Mucosa of rectum (tissue), 2 donors: Measurements from ENCODE around the gene PTPN18.
A peak's percentile ranks its signal among the peaks of the same experiment; 100 is the strongest.
"Not testable (repeated sequence)": the region's sequence is repeated elsewhere in the genome, so short reads cannot be mapped to it uniquely, and the experiment has no call there.

Experiments
- H3K27ac ChIP-seq, 2 donors: one replicate each; pipeline ENCODE4 v1.7.0; 2013; ENCODE audit warnings: inconsistent platforms in 2 of 2, low read depth in 2 of 2, low read length in 2 of 2
- H3K27me3 ChIP-seq, 2 donors: one replicate each; pipeline ENCODE4 v1.7.0; 2013; ENCODE audit warnings: low read length in 2 of 2; ENCODE audit not compliant: control insufficient read depth in 2 of 2, insufficient read depth in 2 of 2
- H3K36me3 ChIP-seq, 2 donors: one replicate each; pipeline ENCODE4 v1.7.0; 2013; ENCODE audit warnings: low read length in 2 of 2; ENCODE audit not compliant: control insufficient read depth in 2 of 2, insufficient read depth in 2 of 2
- H3K4me1 ChIP-seq, 2 donors: one replicate each; pipeline ENCODE4 v1.7.0; 2013; ENCODE audit warnings: low read length in 2 of 2, mild to moderate bottlenecking in 1 of 2; ENCODE audit not compliant: control insufficient read depth in 2 of 2, insufficient read depth in 2 of 2
- H3K4me3 ChIP-seq, 2 donors: one replicate each; pipeline ENCODE4 v1.7.0; 2013; ENCODE audit warnings: low read length in 2 of 2
- H3K9ac ChIP-seq, 2 donors: one replicate each; pipeline ENCODE4 v1.7.0; 2013; ENCODE audit warnings: low read length in 2 of 2, low read depth in 1 of 2, mild to moderate bottlenecking in 1 of 2
- H3K9me3 ChIP-seq, 2 donors: one replicate each; pipeline ENCODE4 v1.7.0; 2013; ENCODE audit warnings: low read length in 2 of 2; ENCODE audit not compliant: control insufficient read depth in 2 of 2
- donor health status: healthy.
- donor health status: Normal muscosa, but diverticular disease.

Gene PTPN18

DNA sequence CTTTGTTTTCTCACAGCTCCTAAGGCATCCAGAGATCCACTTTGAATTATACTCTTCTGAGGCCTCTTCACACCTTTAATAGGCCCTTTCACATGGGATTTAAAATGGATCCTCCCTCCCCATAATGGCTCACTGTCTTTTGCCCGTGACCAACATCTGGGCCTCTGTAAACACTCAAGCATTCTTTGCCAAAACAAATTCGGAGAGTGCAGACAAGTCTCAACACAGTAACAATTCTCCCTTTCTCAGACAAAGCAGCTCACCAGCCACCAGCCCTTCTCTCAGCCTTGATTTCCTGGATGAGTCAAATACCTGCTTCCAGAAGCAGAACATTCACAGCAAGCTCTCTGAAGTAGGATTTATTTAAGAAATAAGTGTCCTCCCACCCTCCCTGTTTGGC lies 27.1 kb upstream of the PTPN18 start:
- H3K4me3 ChIP-seq, result no peak overlapping the region
- no peaks in the 10 kb centered on the region for H3K36me3 ChIP-seq
- peaks cover 15 to 16% of the 10 kb centered on the region in 2 donors for H3K27me3 ChIP-seq
- no peak overlapping the region for H3K9ac ChIP-seq
- peaks cover 4 to 10% of the 10 kb centered on the region in 2 donors for H3K4me1 ChIP-seq
- H3K27ac ChIP-seq, result no peak overlapping the region
- H3K9me3 ChIP-seq, result no peaks in the 10 kb centered on the region

DNA sequence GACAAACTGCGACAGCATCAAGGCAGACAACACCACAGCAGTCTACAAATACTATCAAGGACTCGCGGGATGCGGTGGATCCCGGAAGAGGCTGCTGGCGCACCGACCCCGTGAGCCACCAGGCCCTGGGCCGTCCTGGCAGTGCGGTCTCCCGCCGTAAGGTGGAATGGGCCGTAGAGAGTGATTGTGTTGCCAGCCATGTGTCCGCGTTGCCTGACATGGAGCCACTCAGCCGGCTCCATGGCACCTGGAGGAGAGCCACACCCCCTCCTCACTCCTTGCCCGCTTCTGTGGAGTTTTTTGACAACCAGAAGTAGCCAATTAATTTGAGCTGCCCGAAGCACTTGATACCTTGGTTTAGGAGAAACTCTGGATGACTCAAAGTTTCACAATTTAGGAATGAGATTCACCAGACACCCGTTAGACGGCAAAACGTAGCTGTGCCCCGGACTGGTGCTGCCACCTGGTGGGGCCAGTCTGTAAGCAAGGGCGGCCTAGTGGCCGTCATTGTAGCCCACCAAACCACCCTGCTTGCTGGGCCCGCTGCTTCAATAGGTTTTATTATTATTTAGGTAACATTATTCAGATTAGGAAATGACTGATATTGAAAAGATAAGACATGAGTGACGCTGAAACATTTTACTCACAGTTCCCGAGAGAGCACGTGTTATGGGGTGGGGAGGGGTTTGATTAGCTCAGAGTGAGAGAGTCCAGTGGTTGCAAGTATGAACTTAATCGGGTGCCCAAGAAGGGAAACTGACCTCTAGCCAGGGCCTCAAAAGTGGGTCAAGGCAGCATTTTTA lies 23.4 kb upstream of the PTPN18 start:
- Histone ChIP-seq H3K4me3 (no peak overlapping the region), H3K9me3 (no peaks in the 10 kb centered on the region), H3K36me3 (no peaks in the 10 kb centered on the region), H3K27ac (no peak overlapping the region), H3K9ac (no peak overlapping the region), H3K4me1 (peaks cover 4 to 10% of the 10 kb centered on the region in 2 donors), H3K27me3 (peaks cover 10 to 13% of the 10 kb centered on the region in 2 donors)

DNA sequence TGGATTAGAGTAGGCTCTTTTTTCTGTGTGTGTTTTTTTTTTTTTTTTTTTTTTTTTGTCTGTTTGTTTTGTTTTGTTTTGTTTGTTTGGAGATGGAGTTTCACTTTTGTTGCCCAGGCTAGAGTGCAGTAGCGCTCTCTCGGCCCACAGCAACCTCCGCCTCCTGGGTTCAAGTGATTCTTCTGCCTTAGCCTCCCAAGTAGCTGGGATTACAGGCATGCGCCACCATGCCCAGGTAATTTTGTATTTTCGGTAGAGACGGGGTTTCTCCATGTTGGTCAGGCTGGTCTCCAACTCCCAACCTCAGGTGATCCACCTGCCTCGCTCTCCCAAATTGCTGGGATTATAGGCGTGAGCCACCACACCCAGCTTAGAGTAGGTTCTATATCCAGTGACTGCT lies 22.6 kb upstream of the PTPN18 start:
- H3K9ac ChIP-seq, H3K9me3 ChIP-seq, H3K27ac ChIP-seq, H3K4me1 ChIP-seq, H3K4me3 ChIP-seq, H3K36me3 ChIP-seq: not testable (repeated sequence)
- peaks cover 10 to 13% of the 10 kb centered on the region in 2 donors for H3K27me3 ChIP-seq

DNA sequence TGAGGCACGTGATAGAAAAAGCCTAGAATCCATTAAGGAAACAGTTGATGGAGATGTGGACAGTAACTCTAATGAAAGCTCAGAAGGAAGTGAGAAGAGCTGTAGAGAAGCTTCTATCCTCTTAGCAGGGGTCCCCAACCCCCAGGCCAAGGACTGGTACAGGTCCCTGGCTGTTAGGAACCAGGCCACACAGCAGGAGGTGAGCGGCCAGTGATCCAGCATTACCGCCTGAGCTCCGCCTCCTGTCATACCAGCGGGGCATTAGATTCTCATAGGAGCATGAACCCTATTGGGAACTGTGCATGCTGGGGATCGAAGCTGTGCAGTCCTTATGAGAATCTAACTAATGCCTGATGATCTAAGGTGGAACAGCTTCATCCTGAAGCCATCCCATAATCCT lies 21.8 kb upstream of the PTPN18 start:
- Histone ChIP-seq H3K9me3 (no peaks in the 10 kb centered on the region), H3K9ac (no peak overlapping the region), H3K27me3 (peaks cover 10% of the 10 kb centered on the region in 2 donors), H3K36me3 (peaks cover 5 to 11% of the 10 kb centered on the region in 2 donors), H3K4me1 (peaks cover 4 to 10% of the 10 kb centered on the region in 2 donors), H3K4me3 (no peak overlapping the region), H3K27ac (no peak overlapping the region)

DNA sequence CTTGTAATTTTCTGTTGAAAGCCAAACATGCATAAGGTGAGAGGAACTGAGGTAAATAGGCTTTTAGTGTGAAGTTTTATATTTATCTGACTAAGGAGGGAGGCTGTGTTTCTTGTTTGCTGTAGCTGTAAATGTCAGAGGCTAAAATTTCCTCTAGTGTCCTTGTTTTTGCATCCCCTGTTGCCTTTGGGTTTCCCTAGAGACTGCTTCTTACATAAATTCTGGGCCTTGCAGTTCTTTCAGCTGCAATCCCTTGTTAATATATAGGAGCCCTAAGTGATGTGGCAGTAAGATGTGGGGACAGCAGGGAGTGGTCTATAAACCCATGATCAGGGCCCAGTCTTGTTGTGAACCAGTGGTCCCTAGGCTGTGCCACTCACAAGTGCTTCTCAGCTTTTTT lies 20.6 kb upstream of the PTPN18 start:
- H3K4me1 ChIP-seq, result peaks cover 4 to 10% of the 10 kb centered on the region in 2 donors
- H3K36me3 ChIP-seq, result peaks cover 11 to 22% of the 10 kb centered on the region in 2 donors
- H3K4me3 ChIP-seq, result no peak overlapping the region
- H3K27ac ChIP-seq, result no peak overlapping the region
- H3K27me3 ChIP-seq, result peaks cover 6 to 7% of the 10 kb centered on the region in 2 donors
- H3K9me3 ChIP-seq, result no peaks in the 10 kb centered on the region
- no peak overlapping the region for H3K9ac ChIP-seq

DNA sequence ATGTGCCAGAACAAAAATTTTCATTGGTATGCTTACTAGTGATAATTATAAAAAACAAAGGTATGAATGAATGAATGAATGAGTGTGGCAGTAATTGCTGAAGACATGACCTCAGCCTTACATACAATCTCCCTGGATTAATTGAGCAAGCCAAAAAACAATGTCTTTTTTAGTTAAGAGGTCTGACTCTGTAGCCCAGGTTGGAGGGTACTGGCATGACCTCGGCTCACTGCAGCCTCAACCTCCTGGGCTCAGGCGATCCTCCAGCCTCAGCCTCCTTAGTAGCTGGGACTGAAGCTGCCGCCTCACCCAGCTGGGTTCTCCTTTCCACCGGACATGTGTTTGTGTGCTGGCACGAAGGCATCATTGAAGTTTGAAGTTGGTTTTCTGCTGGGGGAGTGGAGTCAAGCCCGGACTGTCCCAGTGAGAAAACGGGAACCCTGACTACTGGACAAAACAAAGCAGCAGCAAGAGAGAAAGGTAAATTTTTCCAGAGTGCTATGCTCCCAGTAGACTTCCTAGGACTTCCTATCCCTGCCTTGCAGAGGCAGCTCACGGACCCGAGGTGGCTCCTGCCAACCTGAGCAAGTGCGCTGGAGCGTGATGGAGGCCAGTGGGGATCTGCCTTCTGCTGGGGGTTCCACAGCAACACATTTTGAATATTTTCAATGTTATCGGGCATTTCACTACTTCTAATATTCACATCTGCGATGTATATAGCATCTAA lies 19.5 kb upstream of the PTPN18 start:
- H3K4me1 ChIP-seq, result peaks cover 7 to 13% of the 10 kb centered on the region in 2 donors
- H3K27me3 ChIP-seq, result peaks cover 4 to 5% of the 10 kb centered on the region in 2 donors
- peak overlapping the region in 1 of 2 donors; percentile 14 for H3K4me3 ChIP-seq
- H3K36me3 ChIP-seq, result peaks cover 11 to 22% of the 10 kb centered on the region in 2 donors
- no peak overlapping the region for H3K27ac ChIP-seq
- H3K9me3 ChIP-seq, result no peaks in the 10 kb centered on the region
- no peak overlapping the region for H3K9ac ChIP-seq

DNA sequence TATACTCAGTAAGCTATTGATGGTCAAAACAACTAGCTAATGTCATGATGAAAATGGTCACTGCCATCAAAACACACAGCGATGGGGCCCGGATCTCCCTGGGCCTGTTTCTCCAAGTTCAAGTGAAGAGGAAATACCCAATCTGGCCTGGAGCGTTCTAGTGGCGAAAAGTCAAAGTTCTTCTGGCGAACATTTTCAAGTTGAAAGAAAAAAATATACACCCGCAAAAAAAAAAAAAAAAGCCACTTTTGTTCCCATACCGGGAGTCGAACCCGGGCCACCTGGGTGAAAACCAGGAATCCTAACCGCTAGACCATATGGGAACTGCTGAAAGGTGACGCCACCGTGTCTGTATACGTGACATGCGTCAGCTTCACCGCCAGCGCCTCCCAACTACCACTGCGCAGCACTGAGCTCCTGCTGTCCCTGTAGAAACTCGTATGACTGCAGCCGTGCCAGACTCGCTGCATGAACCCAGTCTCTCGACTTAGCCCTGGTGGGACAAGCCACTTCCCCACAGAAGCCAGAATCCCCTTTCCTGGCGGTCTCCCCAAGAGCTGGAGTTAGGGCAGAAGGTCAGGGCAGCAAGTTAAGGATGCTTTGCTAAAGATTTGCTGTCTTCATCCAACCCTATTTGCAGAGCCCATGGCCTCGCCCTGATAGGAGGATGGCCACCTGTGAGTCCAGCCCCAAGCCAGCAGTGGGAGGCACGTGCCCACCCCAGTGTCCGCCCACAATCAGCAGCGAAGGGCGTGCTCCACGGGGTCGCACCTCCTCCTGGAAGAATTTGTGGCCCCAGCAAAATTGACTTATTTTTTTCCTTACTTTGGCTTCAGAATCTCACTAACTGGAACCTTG lies 18.8 kb upstream of the PTPN18 start:
- H3K9me3 ChIP-seq, result no peaks in the 10 kb centered on the region
- peaks cover 11 to 22% of the 10 kb centered on the region in 2 donors for H3K36me3 ChIP-seq
- peaks cover 0 to 2% of the 10 kb centered on the region in 2 donors for H3K27me3 ChIP-seq
- peaks cover 9 to 15% of the 10 kb centered on the region in 2 donors for H3K4me1 ChIP-seq
- peak overlapping the region; percentile 54 to 70 for H3K4me3 ChIP-seq
- H3K27ac ChIP-seq, result peak overlapping the region; percentile 45 to 52
- H3K9ac ChIP-seq, result peak overlapping the region; percentile 26 to 52

DNA sequence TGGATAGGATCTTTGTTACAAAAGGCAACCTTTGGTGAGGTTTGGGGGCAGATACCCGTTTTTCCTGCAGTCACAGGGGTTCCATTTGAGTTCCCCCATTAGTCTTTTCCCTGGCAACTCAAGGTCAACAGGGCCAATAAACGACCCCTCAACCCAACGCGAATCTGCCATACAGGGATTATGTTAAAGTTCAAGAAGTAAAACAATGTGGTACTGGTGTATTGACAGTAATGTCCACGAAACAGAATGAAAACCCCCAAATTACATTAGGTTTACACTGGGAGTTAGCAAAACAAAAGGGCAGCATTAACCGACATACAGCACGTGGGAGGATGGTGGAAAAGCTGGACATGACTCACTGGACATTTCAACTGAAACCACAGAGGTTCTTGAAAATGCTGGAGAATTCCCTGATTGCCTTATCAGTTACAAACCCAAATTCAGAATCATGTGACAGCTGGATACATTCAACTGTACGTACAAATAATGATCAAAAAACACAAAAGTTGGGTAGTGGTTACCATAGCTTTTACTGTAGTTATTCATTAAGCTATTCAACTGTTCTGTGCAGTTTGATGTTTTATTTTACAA lies 18.0 kb upstream of the PTPN18 start:
- Histone ChIP-seq H3K36me3 (peaks cover 11 to 22% of the 10 kb centered on the region in 2 donors), H3K4me1 (peaks cover 6 to 7% of the 10 kb centered on the region in 2 donors), H3K4me3 (peak overlapping the region; percentile 54 to 70), H3K9ac (no peak overlapping the region), H3K27ac (no peak overlapping the region), H3K27me3 (peaks cover 0 to 2% of the 10 kb centered on the region in 2 donors), H3K9me3 (no peaks in the 10 kb centered on the region)

DNA sequence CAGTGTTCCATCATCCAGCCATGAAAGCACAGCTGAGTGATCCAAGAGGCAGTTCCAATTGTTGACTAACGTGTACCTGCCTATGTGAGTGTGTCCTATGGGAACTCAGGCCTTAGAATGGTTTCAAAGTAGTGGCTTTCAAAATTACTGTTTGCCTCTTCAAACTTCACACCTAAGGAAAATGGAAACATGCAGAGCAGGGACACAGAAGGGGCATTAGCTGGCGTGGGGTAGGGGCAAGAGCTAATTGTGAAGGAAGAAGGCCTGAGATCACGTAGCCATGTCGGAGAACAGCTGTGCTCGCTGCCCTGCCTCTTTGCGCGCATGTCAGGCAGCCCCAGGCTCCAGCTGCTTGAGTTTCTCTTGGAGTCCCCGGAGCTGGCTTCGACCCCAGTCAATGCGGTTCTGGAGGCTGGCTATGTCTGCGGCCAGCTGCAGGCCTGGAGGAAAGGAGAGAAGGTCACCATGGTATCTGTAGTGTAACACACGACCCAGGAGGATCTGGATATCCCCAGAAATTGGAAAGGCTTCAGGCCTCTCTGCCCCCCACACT lies 17.0 kb upstream of the PTPN18 start:
- H3K27ac ChIP-seq, result no peak overlapping the region
- peaks cover 11 to 22% of the 10 kb centered on the region in 2 donors for H3K36me3 ChIP-seq
- H3K9ac ChIP-seq, result no peak overlapping the region

More for the DNA sequence above, 17.0 kb upstream of the PTPN18 start:
- Histone ChIP-seq H3K27me3 (peaks cover 0 to 1% of the 10 kb centered on the region in 2 donors), H3K4me1 (peaks cover 6 to 9% of the 10 kb centered on the region in 2 donors), H3K4me3 (no peak overlapping the region), H3K9me3 (no peaks in the 10 kb centered on the region)
